ENCODE measurements around the gene ZNF217.
"Not testable (repeated sequence)": the region's sequence is repeated elsewhere in the genome, so short reads cannot be mapped to it uniquely, and the experiment has no call there.

The ZNF217 gene

DNA sequence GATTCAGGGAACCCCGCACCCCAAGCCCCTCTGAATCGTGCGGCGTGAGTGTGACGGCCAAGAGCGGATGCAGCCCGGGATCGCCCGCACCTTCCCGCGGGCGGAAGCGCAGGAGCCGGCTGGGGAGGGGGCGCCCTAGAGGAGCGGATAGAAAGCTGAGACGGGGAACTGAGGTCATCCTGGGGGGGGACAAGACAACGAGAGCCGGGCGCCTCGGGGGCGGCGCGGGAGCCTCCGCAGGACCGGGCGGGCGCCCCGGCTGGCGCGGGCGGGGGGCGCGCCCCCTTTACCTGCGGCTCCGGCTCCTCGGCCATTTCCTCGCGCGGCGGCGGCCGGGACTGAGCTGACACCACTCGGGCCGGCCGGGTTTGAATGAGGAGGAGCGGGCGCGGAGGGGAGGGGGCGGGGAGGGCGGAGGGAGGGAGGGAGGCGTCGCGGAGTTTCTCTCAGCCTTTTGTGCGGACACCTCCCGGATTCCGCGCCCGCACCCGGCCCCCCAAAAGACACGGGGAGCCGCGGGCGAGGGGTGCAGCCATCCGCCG, at the start of gene ZNF217:
TSS of gene ZNF217 (minus strand) at position 374 of the 542 bp plus-strand sequence. CDS start 11,013 bp downstream, outside the sequence.
- DNase-seq, result peak; percentile 42

DNA sequence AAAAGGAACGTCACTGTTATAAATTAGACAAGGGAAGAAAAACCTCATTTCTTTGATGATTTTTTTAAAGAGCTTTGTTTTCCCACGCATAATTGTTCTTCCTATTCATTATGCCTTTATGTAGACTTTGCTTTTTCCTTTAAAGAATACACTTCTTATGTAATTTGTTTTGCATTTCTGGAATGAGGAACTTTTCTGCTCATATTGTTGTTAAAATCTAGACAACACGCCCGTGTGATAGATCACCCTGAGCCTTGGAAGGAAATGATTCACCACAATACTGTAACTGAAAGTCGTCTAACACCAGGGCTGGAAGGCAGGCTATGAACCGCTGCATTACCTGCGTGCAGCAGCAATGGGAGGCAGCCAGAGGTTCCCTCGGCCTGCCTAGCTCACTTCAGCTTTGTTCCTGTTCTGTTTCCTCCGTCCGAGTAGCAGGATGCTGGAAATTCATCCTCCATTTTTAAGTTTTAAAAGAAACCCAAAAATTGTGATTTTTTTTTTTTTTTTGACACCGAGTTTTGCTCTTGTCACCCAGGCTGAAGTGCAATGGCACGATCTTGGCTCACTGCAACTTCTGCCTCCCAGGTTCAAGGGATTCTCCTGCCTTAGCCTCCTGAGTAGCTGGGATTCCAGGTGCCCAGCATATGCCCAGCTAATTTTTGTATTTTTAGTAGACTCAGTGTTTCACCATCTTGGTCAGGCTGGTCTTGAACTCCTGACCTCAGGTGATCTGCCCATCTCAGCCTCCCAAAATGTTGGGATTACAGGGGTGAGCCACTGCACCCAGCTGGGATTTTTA, 49.6 kb upstream of the ZNF217 start:
- peak; percentile 41 for DNase-seq

DNA sequence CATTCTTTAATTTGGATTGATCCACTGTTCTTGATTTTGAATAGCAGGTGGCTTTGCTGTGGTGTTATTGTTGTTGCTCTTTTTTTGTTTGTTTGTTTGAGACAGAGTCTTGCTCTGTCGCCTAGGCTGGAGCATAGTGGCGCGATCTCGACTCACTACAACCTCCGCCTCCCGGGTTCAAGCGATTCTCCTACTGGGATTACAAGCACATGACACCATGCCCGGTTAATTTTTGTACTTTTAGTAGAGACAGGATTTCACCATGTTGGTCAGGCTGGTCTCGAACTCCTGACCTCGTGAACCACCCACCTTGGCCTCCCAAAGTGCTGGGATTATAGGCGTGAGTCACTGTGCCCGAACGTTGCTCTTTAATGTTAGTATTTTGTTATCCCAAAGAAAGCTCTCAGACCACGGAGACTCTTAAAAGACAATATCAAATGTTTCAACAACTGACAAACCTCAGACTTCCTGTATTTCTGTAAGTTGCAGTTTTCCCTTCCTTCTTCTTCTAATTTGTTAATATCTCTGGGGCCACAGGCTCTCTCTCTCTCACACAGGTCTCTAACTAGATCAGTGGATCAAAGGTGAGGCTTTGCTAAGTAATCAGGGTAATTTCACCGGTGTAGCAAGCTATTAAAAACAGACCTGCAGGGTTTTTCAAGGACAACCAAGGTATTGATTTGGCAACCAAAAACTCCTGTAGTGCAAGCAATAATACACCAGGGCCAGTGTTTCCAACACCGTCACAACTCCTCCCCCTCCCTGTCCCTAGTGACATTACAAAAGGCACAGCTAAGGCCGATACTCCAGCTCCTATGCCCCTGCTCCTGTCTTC, 48.8 kb upstream of the ZNF217 start:
- no peak for DNase-seq

DNA sequence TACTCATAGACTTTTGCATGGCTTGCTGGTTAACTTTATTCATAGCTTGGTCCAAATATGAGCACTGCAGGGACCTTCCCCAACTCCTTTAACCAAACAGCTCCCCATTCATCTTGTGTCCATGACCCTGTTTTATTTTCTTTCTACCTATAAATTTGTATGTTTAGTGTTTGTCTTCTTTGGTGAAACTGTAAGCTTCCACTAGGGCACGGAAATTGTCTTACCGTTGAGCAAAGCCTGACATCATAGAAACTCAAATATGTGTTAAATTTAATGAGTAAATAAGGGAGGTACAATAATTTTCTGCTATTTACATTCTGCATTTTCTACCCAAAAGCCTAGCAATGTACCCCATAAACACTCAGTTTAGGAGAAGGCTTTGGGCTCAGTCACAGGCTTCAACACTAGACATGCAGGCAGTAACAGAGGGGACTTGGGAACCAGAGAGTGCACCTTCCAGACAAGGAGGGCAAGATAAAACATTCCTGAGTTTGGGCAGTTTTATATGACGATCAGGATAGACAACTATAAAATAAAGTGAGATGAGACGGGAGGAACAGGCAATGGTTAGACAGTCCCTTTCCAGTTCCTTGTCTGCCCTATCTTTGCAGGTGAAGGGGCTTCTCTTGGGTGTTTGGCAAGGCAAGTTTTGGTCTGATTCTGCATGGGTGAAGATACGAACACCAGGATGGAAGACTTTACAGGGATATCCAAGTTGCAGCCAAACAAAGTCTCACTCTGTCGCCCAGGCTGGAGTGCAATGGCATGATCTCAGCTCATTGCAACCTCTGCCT, 46.2 kb upstream of the ZNF217 start:
- DNase-seq, result no peak

DNA sequence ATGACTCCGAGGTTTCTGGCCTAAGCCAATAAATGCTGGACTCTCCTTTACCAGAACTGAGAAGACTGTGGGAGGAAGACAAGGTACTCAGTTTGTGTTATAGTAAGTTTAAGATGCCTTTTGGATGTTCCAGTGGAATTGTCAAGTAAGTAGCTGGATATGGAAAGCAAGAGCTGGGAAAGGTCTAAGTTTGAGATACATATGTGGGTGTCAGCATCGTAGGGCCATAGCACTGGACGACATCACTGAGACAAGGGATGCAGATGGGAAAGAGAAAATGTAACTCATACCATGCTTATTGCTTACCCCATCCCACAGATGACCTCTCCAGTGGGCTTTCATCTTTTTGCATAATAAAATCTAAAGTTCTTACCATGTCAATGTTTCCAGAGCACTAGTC, 45.5 kb upstream of the ZNF217 start:
- DNase-seq, result no peak

DNA sequence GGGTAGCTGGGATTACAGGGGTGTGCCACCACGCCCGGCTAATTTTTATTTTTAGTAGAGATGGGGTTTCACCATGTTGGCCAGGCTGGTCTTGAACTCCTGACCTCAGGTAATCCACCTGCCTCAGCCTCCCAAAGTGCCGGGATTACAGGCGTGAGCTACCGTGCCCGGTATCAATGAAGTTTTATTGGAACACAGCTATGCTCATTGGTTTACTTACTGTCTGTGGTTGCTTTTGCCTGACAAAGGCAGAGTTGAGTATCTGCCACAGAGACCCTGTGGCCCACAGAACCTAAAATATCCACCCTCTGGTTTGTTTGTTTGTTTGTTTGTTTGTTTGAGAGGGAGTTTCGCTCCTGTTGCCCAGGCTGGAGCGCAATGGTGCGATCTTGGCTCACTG, 43.7 kb upstream of the ZNF217 start:
- not testable (repeated sequence) for DNase-seq

DNA sequence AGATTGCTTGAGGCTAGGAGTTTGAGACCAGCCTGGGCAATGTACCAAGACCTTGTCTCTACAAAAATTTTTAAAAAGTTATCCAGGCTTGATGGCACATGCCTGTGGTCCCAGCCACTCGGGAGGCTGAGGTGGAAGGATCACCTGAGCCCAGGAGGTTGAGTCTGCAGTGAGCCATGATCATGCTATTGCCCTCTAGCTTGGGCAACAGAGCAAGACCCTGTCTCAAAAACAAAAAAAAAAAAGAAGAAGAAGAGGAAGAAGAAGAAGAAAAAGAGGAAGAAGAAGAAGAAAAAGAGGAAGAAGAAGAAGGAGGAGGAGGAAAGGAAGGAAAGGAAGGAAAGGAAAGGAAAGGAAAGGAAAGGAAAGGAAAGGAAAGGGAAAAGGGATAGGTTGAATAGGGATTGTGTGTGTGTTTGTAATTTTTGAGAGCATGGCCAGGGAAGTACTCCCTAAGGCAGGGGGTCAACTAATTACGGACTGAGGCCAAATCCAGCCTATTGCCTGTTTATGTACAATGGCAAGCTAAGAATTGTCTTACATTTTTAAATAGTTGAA, 43.0 kb upstream of the ZNF217 start:
- DNase-seq, result no peak

DNA sequence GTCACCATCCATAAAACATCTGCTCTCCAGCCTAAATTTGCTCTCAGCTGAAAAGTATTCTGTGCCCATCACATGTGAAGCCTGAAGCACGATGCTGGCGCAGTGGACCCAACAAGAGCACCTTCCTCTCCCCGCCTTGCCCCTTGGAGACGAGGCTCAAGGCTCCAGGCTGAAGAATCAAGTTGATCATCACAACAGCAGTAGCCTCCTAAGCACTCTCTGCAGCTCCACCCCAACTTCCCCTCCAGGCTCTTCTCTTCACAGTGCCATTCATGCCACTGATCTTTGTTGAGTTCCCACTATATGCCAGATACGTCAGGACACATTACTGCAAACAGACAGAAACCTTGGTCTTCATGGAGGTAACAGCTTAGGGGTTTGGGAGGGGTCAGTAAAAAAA, 41.6 kb upstream of the ZNF217 start:
- no peak for DNase-seq

DNA sequence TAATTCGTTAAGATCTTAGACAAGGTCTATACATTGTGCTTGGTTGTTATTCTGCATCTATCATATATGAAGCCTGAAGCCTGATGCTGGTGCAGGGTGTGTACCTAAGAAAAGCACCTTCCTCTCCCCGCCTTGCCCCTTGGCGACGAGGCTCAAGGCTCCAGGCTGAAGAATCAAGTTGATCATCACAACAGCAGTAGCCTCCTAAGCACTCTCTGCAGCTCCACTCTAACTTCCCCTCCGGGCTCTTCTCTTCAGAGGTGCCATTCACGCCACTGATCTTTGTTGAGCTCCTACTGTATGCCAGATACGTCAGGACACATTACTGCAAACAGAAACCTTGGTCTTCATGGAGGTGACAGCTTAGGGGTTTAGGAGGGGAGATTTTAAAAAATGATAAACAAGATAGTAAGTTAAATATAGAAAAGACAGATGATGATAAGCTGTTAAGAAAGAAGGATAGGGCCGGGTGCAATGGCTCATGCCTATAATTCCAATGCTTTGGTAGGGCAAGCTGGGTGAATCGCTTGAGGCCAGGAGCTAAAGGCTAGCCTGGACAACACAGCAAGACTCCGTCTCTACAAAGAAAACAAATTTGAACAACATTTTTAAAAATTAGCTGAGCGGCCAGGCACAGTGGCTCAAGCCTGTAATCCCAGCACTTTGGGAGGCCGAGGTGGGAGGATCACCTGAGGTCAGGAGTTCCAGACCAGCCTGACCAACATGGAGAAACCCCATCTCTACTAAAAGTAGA, 38.4 kb upstream of the ZNF217 start:
- DNase-seq, result no peak

DNA sequence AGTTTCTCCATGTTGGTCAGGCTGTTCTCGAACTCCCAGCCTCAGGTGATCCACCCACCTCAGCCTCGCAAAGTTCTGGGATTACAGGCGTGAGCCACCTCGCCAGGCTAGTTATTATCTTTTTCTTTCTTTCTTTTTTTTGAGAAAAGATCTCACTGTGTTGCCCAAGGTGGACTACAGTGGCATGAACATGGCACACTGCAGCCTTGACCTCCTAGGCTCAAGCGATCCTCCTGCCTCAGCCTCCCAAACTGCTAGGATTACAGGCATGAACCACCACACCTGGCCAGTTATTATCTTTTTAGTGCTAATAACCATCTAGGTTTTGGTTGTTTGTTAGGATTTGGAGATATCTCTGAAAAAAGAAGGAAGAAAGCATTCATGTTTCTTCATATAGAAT, 35.8 kb upstream of the ZNF217 start:
- DNase-seq, result no peak

DNA sequence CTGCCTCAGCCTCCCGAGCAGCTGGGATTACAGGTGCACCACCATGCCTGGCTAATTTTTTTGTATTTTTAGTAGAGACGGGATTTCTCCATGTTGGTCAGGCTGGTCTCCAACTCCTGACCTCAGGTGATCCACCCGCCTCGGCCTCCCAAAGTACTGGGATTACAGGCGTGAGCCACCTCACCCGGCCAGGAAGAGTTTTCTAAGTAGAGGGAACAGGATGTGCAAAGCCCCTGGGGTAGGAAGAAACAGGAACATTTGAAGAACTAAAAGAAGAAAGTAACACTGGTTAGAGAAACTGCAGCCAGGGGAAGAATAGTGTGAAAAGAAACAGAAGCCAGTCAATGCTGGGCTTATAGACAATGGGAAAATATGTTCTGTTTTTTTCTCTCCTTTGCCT, 35.1 kb upstream of the ZNF217 start:
- DNase-seq, result not testable (repeated sequence)

DNA sequence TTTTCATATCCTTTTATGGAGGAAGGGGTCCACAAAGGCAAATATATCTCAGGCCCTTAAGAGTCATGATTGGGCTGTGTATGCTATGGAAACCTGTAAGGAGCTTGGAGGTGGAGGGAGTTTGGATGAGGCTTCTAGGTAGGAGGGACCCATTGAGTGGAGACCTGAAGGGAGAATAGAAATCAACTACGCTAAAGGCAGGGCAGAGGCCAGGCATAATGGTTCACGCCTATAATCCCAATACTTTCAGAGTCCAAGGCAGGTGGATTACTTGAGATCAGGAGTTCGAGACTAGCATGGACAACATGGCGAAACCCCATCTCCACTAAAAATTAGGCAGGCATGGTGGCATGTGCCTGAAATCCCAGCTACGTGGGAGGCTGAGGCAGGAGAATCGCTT, 34.4 kb upstream of the ZNF217 start:
- no peak for DNase-seq

DNA sequence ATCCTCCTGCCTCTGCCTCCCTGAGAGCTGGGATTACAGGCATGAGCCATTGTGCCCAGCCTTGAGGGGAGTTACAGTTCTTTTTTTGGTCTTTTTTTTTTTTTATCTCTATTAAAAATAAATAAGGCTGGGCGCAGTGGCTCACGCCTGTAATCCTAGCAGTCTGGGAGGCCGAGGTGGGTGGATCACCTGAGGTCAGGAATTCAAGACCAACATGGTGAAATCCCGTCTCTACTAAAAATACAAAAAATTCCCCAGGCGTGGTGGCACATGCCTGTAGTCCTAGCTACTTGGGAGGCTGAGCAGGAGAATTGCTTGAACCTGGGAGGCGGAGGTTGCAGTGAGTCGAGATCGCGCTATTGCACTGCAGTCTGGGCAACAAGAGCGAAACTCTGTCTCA, 33.4 kb upstream of the ZNF217 start:
- DNase-seq, result not testable (repeated sequence)

DNA sequence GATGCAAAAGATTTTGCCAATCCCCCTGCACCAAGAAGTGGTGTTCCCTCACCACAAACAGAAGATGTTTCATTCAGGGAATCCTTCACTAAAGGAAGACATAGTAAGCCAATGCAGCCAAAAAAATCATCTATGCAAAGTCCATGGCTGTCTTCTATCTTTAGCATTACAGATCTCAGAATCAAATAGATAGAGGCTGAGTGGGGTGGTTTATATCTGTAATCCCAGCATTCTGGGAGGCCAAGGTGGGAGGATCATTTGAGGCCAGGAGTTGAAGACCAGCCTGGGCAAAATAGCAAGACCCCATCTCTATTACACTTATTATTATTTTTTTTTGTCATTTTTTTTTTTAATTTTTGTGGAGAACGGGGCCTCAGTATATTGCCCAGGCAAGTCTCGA, 32.9 kb upstream of the ZNF217 start:
- DNase-seq, result no peak

DNA sequence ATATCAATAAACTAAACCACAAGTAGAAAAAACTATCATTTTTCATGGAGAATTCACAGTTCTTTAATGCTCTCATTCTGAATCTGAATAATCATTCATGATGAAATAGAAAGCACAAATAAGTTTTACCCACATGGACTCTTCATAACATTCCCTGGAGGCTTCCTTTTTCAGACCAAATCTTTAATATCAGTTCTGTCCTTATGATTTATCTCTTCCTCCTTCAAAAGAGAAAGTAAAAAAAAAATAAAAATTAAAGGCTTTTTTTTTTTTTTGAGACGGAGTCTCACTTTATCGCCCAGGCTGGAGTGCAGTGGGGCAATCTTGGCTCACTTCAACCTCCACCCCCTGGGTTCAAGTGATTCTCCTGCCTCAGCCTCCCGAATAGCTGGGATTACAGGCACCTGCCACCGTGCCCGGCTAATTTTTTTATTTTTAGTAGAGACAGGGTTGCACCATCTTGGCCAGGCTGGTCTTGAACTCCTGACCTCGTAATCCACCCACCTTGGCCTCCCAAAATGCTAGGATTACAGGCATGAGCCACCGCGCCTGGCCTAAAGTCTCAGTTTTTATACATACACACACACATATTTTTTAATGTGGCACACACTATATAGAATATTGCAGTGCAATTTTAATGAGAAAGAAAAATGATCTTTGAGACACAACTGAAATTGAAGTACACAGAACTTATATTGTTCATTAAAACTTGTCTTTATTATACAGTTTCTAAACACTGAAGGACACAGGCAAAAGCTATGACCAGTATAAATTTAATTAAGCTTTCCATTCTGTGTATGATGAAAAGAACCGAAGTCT, 31.9 kb upstream of the ZNF217 start:
- no peak for DNase-seq

DNA sequence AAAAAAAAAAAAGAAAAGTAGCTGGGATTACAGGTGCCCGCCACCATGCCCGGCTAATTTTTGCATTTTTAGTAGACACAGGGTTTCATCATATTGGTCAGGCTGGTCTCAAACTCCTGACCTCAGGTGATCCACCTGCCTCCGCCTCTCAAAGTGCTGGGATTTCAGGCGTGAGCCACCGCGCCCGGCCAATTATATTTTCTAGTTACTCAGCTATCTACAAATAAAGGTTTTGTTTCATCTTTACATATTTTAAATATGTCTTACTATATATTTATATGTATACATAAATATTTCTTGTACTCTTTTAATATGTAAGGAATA, 31.2 kb upstream of the ZNF217 start:
- DNase-seq, result not testable (repeated sequence)

DNA sequence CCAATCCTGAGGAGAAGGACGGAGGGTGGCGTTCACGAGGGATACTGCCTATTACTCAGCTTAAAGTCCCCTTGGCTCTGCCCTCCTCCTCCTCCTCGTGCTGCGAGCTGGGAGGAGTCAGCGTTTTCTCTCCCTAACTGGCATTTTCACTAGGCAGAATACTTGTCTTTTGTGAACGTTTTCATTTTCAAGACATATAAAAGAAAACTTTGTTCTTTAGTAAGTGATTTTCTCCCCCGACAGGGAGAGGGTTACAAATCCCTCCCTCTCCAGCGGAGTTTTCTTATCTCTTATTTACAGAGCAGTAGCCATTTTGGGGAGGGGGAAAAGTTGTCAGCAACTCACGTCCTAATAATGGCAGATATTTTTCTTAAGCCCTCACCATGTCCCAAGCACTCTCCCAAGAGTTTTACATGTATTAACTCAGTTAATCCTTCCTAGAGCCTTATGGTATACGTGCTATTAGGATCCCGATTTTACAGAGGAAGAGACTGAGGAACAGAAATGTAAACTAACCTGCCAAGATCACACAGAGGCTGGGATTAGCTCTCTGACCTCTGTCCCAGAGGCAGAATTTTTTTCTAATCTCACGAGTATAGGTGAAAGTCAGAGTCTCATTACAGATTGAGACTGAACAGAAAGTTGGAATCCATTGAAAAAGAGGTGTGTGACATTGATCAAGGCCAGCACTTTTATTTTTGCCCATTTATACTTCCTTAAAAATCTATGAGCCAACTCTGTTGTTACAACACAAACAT, 30.0 kb upstream of the ZNF217 start:
- DNase-seq, result peak; percentile 29

DNA sequence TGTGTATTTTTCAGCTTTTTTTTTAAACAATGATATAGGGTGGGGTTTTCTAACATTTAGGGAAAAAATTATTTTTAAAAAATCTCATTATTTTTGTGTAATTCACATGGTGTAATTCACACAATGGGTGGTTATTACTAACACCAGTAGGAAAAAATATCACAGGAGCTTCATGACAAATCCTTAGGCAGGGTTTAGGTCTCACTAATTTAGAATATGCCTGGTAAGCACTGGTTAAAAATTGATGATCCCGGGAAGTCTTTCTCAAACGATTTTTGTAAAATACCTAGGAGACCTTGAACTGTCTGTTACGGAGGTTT, 29.5 kb upstream of the ZNF217 start:
- DNase-seq, result no peak

DNA sequence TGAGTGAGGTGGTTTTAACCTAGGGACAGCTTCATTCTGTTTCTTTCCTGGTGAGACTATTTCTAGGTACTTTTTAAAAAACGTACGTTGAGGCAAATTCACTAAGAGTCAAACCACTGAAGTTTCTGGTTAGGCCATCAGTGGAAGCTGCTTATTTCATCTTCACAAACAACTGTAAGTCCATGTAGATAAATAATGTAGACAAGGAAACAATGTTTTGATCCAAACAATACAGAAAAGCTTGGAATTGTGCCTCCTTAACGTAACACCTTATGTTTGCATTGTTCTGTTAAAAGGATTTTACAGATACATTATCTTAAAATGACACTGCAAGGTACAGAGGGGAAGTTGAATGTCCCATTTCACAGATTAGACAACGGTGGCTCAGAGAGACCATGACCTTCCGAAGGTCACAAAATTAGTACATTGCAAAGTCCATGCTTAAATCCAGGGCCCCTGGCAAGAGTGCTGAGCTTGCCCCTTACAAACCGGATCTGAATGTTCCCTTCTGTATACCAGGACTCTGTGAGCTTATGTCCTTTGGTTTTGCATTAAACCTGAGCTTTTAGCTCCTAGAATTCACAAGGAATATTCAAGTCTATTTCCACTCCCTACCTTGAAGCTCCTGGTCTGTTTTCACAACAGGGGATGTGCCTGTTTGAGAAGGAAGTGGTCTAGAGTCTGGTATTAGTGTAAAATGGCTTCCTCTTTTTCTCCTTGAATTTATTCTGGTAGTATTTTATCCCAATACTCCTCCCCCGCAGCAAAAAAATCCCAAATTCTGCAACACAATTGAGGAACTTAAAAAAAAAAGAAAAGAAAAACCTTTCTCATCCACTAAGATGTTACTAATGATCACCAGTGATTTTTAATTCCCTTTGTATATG, 28.9 kb upstream of the ZNF217 start:
- DNase-seq, result no peak

Data from activated T-cell treated with anti-CD3 and anti-CD28 coated beads for 4 hours (primary cell).